ENCODE data around the gene NEUROD4. TPM values are rescaled to one million over a fixed set of nuclear protein-coding genes. Genes with fewer than 3 reads are reported as not detected.

NEUROD4 gene
- total and polyA plus RNA-seq, 12 donors = 0.17 to 3.3 (median 1.1) TPM; not detected in 5

GRCh38 chr12:54991991-54992375, 27.8 kb upstream of the NEUROD4 start:
- Histone ChIP-seq H3K4me1 (replicated peaks in 1 of 2) (no peaks in the 10 kb centered on the region), H3K27ac (no peak overlapping the region), H3K9me3 (replicated peaks in 1 of 3) (no peaks in the 10 kb centered on the region), H3K36me3 (replicated peaks in 1 of 2) (no peaks in the 10 kb centered on the region), H3K27me3 (no peaks in the 10 kb centered on the region), H3K4me3 (no peak overlapping the region)
- intact Hi-C loops (cut with DNase I) = loop anchor here (2.0 to 5.0 kb wide), 2 partner anchors 80 to 81 kb away; no protein-coding TSS in a partner anchor
- WGBS, 4 donors = 68 to 75% (median 74%) methylated on average over 5 of the region's 5 CpGs
- no peak for DNase-seq
- no peak for TF ChIP-seq CTCF (IDR thresholded peaks at IDR 0.05)
- TF ChIP-seq POLR2A (IDR thresholded peaks at IDR 0.05) = no peak

GRCh38 chr12:54993181-54993835, 26.5 kb upstream of the NEUROD4 start:
- Histone ChIP-seq H3K4me3 (no peak overlapping the region), H3K4me1 (replicated peaks in 1 of 2) (no peaks in the 10 kb centered on the region), H3K27me3 (no peaks in the 10 kb centered on the region), H3K27ac (no peak overlapping the region), H3K36me3 (replicated peaks in 1 of 2) (no peaks in the 10 kb centered on the region), H3K9me3 (replicated peaks in 1 of 3) (no peaks in the 10 kb centered on the region)
- 21 to 25% (median 23%) methylated on average over 12 of the region's 12 CpGs for WGBS, 4 donors
- intact Hi-C loops (cut with DNase I) = loop anchor here (2.0 to 5.0 kb wide), 2 partner anchors 79 kb away; no protein-coding TSS in a partner anchor
- TF ChIP-seq POLR2A (IDR thresholded peaks at IDR 0.05) (peak in 1 of 2 donors; percentile 34), CTCF (IDR thresholded peaks at IDR 0.05) (peak; percentile 85 to 96 (median 90))
- DNase-seq = peak; percentile 22 to 83 (median 37)

GRCh38 chr12:54996205-54996604, 23.6 kb upstream of the NEUROD4 start:
- Histone ChIP-seq H3K27ac (no peak overlapping the region), H3K4me3 (no peak overlapping the region), H3K9me3 (replicated peaks in 1 of 3) (no peaks in the 10 kb centered on the region), H3K4me1 (replicated peaks in 1 of 2) (no peaks in the 10 kb centered on the region), H3K36me3 (replicated peaks in 1 of 2) (no peaks in the 10 kb centered on the region), H3K27me3 (no peaks in the 10 kb centered on the region)
- no peak for DNase-seq
- intact Hi-C loops (cut with DNase I) = no loop called here
- WGBS, 4 donors = 42 to 66% (median 46%) methylated on average over 3 to 5 of the region's 5 CpGs
- TF ChIP-seq CTCF (IDR thresholded peaks at IDR 0.05) (no peak), POLR2A (IDR thresholded peaks at IDR 0.05) (no peak)

- intact Hi-C loops (cut with DNase I) = no loop called here
- 58 to 67% (median 60%) methylated on average over 4 of the region's 4 CpGs for WGBS, 4 donors
- Histone ChIP-seq H3K27ac (no peak overlapping the region), H3K4me3 (no peak overlapping the region), H3K27me3 (no peaks in the 10 kb centered on the region), H3K4me1 (replicated peaks in 1 of 2) (no peaks in the 10 kb centered on the region), H3K9me3 (replicated peaks in 1 of 3) (no peaks in the 10 kb centered on the region), H3K36me3 (replicated peaks in 1 of 2) (no peaks in the 10 kb centered on the region)
- no peak for DNase-seq
- TF ChIP-seq POLR2A (IDR thresholded peaks at IDR 0.05) = no peak
- TF ChIP-seq CTCF (IDR thresholded peaks at IDR 0.05) = no peak
Measured at GRCh38 chr12:54997929-54998522, 21.7 kb upstream of the NEUROD4 start.

Measured in adrenal gland (tissue), 12 donors.